Measurements from ENCODE around the gene FGF13. TPM values are rescaled to one million over a fixed set of nuclear protein-coding genes. Genes with fewer than 3 reads are reported as not detected.
A peak's percentile ranks its signal among the peaks of the same experiment; 100 is the strongest.

Gene FGF13
- 1 to 10 TPM; 1.8 to 4.0 TPM for total RNA-seq
- long read RNA-seq, full-length matches to known transcripts: 2 of 3 reads
- long read RNA-seq, partial matches to known transcripts: 1 of 3 reads
- long read RNA-seq, other reads (novel, unspliced or antisense): 0 of 3 reads

DNA sequence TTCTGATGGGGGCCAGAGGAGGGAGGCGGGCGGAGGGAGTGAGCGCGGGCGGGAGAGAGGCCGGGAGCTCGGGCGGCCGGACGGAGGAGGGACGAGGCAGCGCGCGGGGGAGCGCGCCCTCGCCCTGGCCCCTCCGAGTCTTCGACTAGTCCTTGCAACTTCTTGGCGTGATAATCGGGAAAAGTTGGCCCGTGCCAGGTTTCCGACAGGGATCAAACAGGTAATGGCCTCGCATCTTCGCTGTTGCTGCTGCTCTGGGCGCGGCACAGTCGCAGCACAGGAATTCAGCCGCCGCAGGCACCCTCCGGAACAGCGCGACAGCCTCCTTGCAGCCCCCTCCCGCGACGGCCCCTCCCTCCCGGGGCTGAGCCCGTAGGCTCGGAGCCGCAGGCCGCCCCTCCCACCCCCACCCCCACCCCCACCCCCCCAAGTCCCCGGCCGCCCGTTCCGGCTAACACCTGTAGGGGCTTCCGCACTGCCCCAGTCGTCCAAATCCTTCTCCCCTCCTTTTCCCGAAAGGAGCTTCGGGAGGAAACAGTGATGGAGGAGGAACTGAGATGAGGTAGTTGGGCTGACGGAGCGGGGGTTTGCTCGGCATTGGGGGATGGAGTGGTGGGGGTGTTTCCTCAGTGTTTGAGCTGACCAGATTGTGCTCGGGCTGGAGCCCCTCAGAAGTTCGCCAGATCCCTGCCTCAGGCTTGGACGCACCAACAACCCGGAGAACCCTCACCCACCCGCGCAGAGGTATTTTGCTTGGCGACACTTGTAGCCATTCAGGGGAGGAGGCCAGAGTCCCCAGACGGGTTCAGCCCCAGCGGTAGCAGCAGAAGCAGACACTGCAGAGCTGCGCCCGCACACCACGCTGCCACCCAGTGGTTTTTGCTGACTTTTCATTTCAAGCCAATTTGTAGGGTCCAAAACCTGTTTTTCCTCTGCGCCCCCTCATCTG is at the start of gene FGF13:
Gene FGF13 (minus strand): TSS at position 319 of the 949 bp plus-strand sequence. CDS start 714 bp downstream, outside the sequence.
- DNase-seq: peak in 1 of 2 donors; percentile 6
- ATAC-seq: no peak
- intact Hi-C loops (cut with DNase I, micrococcal nuclease): no loop called here

DNA sequence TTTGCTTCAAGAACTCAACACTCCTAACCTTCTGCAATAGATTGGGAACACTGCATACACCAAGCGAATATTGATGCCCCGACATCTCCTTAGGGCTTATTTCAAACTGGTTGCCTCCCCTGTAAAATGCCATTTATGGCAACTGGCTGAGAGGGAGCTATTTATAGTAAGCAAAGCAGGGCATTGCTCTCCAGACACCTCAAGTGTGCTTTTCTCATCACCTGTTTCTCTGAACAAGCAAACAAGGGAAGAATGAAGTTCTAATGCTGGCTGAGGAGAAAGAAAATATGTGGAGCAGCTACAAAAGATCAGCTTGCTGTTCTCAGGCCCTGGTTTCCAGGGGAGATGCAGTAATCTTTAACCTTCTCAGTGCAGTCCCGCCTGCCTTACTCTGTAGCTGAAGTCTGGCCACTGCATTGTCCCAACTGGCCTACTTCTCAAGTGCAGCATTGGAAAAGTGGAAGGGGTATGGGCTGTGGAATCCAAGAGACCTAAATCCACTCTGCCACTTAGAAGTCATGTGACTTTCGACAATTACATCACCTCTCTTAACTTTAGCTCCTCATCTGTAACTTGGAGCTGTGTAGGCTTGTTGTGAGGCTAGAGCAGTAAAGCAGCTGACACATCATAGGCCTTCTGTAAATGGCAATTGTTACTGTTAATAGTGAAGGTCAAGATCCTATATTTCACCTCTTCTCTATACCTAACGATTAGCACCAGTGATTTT is 47.9 kb upstream of the FGF13 start:
- intact Hi-C loops (cut with DNase I, micrococcal nuclease): no loop called here
- no peak for ATAC-seq
- no peak for DNase-seq

DNA sequence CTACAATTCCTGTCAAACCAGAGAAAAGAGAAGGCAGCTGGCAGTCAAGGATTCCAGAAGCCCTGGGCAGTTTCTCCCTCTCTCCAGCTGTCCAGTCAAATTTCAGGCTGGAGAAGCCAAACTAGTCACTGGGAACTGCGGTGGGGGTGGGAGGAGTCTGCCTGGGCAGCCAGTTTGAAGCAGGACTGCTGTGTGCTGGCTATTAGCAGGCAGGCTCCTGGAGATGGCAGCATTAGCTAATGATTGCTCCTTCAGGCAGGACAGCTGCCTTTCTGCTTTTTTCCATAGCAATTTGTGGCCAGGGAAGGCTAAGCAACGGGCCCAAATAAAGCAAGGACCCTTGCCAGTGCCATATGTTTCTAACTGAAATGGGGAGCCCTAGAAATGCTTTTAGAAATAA is 44.7 kb upstream of the FGF13 start:
- ATAC-seq: no peak
- peak in 1 of 2 donors; percentile 7 for DNase-seq
- intact Hi-C loops (cut with DNase I, micrococcal nuclease): no loop called here

DNA sequence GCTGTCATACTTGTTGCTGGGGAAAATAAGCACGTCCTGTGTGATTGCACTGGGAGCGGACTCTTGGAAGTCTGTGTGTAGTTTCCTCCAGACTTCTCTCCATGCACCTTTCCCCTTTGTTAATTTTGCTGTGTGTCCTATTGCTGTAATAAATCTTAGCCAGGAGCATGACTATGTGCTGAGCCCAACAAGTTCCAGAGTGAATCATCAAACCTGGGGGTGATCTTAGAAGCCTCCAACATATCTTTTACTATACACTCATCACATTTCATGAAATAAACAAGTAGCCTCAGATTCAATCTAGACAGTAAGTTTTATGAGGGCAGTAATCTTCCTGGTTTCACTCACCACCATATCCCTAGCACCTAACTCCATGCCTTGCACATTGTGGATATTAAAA is 43.3 kb upstream of the FGF13 start:
- DNase-seq (no peak), ATAC-seq (no peak)
- intact Hi-C loops (cut with DNase I, micrococcal nuclease): no loop called here

DNA sequence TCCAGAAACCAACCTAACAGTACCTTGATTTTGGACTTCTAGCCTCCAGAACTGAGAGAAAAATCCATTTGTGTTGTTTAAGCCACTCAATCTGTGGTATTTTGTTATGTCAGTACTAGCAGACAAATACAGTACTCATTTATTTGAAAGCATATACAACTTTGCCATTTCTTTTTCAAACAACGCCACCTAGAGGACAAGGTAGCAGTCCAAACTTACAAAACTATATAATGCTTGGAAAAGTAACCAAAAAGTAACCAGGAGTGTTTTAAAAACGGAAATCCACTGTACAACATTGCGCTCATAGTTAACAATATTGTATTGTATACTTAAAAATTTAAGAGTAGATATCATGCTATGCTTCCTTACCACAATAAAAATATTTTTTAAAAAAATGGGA is 37.0 kb upstream of the FGF13 start:
- no peak for DNase-seq
- intact Hi-C loops (cut with DNase I, micrococcal nuclease): loop anchor here in 1 of 2 donors (10.0 kb wide), 3 partner anchors 454 to 624 kb away; no protein-coding TSS in a partner anchor
- no peak for ATAC-seq

DNA sequence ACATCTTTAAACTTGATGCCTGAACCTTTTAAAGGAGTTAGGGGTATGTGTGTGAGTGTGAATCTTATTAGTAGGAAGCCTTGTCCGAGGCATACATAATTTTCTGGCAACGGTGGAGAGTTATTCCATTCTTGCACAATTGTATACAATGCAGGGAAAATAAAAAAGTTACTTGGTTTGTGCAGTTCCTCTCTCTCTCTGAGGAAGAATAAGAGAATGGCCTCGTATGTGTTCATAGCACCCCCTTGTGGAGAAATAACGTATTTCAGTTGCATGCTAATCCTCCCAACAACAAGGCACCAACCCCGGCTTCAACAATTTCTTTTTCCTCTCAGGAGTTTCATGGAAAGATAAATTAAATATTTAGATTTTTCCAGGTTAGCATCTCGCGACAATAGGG is 33.7 kb upstream of the FGF13 start:
- DNase-seq: no peak
- peak; percentile 57 for ATAC-seq
- intact Hi-C loops (cut with DNase I, micrococcal nuclease): loop anchor here in 1 of 2 donors (10.0 kb wide), 3 partner anchors 450 to 620 kb away; no protein-coding TSS in a partner anchor

DNA sequence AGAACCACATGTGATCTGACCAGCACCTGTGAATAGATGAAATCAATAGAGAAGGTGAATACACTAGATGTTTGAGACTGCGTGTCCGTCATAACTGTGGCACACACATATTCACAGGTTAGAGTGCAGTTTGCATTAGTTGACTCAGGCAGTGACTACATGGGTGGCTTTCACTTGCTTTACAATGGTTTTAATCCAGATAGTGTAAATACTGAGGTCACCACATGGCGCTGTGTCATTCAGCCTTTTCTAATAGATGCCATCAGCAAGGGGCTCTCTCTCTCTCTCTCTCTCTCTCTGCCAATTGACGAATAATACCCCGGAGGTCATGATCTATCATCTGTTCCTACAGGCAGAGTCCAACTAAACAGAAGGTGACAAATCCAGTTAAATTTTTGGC is 30.7 kb upstream of the FGF13 start:
- ATAC-seq (no peak), DNase-seq (no peak)
- intact Hi-C loops (cut with DNase I, micrococcal nuclease): loop anchor here in 1 of 2 donors (10.0 kb wide), 3 partner anchors 447 to 617 kb away; no protein-coding TSS in a partner anchor

DNA sequence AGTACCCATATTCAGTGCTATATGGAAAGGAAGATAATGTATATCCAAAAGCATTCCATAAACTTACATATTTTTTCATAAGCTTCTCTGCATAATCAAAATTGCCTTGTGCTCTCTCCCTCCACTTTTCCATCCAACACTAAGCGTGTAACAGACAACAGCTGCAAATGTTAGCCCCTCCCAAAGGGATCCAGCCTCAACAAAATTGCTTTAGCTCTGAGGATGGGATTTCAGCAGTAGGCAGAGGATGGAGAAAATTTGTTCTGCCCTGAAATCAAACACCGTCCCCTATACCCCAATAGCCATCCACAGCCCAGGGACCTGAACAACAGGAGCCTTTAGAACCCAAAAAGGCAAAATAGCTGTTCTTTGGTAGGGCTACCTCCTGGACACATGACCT is 28.8 kb upstream of the FGF13 start:
- no peak for ATAC-seq
- intact Hi-C loops (cut with DNase I, micrococcal nuclease): loop anchor here in 1 of 2 donors (10.0 kb wide), 3 partner anchors 446 to 616 kb away; no protein-coding TSS in a partner anchor

DNA sequence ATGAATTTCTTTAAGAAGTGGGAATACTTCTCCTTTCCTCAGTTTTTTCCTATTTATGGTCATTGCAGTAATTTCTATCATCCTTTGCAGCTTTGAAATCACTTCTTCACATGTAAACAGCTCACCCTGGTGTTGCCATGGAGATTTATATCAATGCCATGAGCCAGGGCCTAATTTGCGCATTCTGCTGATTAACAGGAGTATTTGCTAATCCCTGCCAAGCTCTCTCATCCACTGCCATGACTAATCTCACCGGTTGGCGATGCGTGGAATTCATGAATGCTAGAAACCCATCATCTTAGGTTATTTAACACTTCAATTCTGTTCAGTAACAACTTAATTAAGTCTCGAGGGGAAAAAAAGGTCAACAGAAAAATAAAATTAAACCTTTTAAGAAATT is 11.8 kb upstream of the FGF13 start:
- ATAC-seq: no peak

More for the DNA sequence above, 28.8 kb upstream of the FGF13 start:
- no peak for DNase-seq

DNA sequence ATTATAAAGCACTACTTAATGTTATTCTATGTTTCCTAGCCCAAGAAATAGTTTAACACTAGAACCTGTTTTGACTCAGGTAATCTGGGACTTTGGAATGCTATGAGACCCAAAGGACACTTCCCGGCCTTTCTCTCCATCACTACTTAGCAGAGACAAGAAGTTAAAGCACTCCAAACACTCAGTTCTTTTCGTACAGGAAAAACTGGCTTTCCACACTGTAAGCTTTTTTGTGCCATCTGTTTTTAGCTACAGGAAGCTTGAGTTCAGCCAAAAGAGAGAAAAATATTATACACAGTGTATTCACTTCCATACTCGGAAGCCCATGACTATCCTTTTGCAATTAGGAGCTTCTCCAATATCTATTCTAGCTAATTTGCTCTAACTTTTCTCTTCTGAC is 7.9 kb upstream of the FGF13 start:
- no peak for DNase-seq
- intact Hi-C loops (cut with DNase I, micrococcal nuclease): no loop called here
- no peak for ATAC-seq

More for the DNA sequence above, 11.8 kb upstream of the FGF13 start:
- intact Hi-C loops (cut with DNase I, micrococcal nuclease): no loop called here
- DNase-seq: no peak

DNA sequence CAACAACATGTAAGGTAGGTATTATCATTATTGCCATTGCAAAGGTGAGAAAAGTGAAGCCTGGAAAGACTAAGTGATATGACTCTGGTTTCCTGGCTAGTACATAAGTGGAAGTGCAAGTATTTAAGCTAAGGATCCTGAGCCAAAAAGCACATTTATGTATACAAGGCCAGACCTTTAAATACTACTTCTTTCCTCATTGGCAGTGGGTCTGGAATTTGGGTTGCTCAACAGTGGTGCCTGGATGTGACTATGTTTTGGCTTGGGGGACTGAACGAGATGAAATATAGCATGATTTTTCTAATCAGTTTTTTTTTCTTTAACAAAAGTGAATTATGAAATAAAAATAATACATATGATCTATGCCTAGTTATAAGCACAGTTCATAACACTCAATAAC is 7.4 kb upstream of the FGF13 start:
- no peak for ATAC-seq
- DNase-seq: no peak
- intact Hi-C loops (cut with DNase I, micrococcal nuclease): no loop called here

DNA sequence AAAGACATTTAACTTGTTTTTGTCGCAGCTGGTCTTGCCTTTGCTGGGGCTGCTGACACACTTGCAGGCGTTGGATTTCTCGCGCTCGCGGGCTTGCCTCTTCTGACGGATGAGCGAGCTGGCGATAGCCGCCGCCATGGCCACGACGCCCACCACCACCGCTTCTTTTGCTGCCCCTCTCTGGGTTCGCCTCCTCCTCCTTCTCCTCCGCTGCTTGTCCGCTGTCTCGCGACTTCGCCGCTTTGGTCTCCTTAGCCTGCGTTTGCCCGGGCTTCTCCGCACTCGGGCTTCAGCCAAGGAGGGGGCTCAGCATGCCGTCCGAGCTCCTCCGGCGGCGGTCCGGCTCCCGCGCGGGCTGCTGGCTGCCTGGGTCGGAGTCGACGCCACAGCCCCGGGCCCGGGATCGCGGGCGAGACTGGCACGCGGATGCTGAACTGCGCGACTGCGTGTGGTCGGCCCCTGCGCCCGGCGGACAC is 613 bp downstream of the FGF13 start:
- intact Hi-C loops (cut with DNase I, micrococcal nuclease): no loop called here
- ATAC-seq (no peak), DNase-seq (peak in 1 of 2 donors; percentile 3)

DNA sequence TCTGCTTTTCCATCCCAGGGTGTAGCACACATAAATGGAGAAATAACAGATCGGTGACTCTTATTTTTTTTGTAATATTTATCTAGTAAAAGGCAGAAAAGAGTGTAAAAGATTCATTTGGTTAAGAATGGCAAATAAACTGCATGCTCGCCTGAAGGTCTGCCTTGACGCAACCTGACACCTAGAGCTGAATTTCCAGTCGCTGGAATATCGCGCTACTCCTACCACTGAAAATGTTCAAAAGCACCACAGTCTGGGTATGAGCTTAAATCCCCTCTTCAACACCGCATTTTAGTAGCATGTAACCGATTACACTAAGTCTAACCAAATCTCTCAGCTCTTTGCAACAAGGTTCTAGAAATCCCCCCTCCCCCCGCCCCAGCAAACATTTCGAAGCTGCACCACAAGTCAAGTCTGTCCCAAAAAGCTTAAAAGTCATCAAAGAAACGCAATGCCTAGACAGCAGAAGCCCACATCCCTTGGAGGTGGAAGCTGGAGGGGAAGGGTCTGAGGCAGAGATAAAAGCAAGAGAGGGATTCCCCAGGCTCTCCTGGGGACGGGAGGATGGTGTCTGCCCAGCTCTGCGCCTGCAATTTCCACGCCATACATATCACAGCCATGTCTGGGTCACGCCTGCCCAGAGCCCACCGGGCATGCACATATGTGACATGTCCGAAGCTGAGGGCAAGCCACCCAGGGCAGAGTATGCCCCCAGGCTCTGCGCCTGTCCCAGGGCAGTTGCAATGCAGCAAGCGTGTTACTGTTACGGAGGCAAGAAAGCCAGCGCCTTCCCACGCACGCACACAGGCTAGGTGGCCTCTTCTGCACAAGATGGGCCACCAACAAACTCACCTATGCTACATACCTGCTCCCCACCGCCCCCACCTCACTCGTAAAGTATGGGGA is 1.4 kb downstream of the FGF13 start:
- DNase-seq (peak in 1 of 2 donors; percentile 3), ATAC-seq (no peak)
- intact Hi-C loops (cut with DNase I, micrococcal nuclease): no loop called here

DNA sequence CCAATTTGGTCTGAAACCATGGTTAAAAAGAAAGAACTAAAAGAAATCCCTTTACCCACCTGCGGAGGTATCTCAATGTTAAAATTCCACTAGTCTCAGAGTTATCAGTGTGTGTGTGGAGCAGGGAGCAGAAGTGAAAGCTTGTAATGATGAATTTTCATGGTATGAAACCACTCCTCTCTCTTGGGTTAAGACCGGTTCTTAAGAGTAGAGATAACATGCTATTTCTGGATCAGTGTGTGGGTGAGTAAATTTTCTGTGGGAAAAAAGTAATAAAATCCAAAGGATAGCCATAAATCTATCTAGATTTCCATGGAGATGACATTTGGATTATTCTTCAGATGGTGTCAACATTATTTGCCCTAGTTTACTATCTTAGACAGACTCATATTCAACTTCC is 3.2 kb downstream of the FGF13 start:
- no peak for ATAC-seq
- DNase-seq: no peak
- intact Hi-C loops (cut with DNase I, micrococcal nuclease): no loop called here

DNA sequence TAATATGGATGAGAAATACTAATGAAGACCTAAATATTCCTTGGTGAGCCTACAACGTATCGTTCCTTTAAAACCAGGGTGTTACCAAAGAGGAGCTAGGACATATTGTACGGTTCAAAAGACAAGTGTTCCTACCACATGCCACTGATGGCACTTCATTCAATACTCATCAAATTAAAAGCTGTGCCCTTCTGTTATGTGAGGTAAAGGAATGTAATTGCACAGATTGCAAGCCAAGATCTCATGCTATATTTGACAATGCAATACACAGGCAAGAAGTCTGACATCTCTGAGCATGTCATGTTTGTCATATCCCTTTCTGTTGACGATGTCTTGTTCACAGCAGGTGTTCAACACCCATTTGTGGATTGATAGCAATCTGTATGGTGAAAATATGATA is 6.9 kb downstream of the FGF13 start:
- no peak for ATAC-seq
- intact Hi-C loops (cut with DNase I, micrococcal nuclease): no loop called here
- no peak for DNase-seq

DNA sequence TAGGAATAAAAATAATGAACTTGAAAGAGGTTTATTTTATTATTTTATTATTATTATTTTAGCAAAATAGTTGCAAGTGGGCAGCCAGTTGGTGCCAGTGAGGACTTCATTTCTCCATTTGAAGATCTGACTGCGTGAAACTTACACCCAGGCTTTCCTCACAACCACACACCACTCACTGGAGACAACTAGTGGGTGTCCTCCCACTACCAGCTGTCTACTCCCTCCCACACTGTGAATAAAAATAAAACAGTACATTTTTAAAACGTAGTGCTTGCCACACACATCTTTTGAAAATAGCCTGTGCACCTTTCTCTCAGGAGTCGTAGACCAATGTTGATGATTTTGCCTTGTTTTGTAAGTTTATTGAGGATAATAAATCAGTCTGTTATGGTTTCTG is 7.4 kb downstream of the FGF13 start:
- DNase-seq: no peak
- intact Hi-C loops (cut with DNase I, micrococcal nuclease): no loop called here
- ATAC-seq: no peak

DNA sequence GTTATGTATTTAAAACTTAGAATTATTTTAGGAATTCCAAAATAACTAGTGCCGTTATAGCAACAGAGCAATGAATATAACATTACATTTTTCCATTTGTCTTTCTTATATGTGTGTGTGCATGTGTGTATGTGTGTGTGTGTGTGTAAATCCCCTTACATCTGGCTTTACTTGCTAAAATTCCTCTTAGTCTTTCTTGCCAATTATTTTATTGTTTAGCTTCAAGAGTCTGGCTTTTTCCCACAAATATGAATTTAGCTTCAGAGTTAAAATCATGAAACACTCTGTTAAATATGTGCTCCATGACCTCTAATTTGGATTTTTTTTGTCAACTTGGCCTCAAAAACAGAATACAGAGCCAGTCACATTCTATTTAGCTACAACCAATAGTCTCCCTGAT is 18.9 kb downstream of the FGF13 start:
- ATAC-seq (no peak), DNase-seq (no peak)
- intact Hi-C loops (cut with DNase I, micrococcal nuclease): no loop called here

DNA sequence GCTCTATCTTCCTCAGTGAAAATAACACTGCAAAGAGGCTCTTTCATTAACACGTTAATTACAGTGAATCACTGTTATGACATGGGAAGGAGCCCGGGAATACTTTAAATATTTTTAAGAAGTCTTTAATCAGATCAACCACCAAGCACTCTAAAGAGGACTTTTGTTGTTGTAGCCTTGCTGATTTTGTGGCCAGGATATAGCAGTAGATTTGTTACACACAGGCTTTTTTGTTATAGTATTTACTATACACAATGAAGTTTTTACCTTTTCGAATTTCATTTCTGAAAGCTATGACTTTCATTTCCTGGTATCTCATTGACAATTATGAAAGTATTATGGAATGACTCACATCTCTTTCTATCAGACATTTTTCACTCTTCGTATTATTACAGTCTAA is 20.3 kb downstream of the FGF13 start:
- no peak for ATAC-seq
- DNase-seq: no peak
- intact Hi-C loops (cut with DNase I, micrococcal nuclease): no loop called here

Data from left colon (tissue), 2 donors.